ENCODE measurements around the gene GTF3C4. TPM values are rescaled to one million over a fixed set of nuclear protein-coding genes. Genes with fewer than 3 reads are reported as not detected.

GTF3C4 gene
- total and polyA plus RNA-seq, 2 of the 8 experiments (the other 6 are each of a cell fraction or from before 2014, with no cell fraction given) = 6.8 to 39.2 TPM

DNA sequence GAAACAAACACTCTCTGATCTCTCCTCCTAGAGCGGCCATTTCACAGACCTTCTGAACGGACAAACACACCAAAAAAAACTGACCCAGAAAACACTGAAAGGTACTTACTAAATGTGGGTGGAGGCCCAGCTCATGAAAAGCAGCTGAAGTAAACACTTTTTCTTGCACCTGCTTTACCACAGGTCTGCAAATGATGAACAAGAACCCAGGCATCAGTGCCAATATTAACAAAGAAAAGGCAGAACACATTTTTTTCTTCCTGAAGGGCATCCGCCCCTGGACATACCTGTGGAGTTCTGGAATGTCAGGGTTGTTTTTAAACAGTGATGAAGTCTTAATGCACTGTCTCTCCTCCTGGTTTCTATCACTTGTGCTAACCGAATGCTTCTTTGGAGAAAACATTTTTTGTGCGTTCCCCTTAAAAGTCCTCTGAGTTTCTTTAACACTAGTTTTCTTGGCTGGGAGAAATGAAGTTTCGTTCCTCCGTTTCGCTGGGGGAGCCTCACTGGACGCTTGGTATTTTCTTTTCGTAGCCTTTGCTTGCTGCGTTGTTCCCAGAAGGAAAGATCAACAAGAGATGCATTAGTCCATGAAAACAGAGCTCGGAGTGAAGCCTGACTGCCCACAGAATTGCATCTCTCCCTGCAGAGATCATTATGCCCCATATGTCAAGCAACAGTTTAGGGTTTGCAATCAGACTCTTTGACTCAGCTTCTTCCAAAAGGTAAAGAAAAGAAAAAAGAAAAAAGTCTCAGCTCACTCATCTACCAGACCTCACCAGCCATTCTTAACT lies 7.9 kb upstream of the GTF3C4 start:
- Histone ChIP-seq H3K79me2 (ENCODE audit: control insufficient read depth in 1 of 2, insufficient read depth in 2 of 2, low read length in 2 of 2) (peaks cover 5 to 59% of the 10 kb centered on the region in 2 experiments; a peak in 3 of 4 replicates), H3K36me3 (ENCODE audit: control insufficient read depth in 2 of 4, insufficient read depth in 4 of 4, low read length in 3 of 4) (peaks cover 5 to 41% (median 24%) of the 10 kb centered on the region in 4 experiments), H3K4me3 (ENCODE audit: extremely low read depth in 1 of 4, insufficient read depth in 2 of 4, low read depth in 3 of 4, low read length in 4 of 4) (peak overlapping the region in 1 of 4 experiments; percentile 11; a peak in 1 of 8 replicates), H3K9ac (replicated peaks in 1 of 4; ENCODE audit: extremely low read depth in 1 of 4, low read depth in 3 of 4, low read length in 3 of 4) (no peak overlapping the region), H2BK20ac (ENCODE audit: low read length) (no peak overlapping the region), H3K4me1 (replicated peaks in 1 of 4; ENCODE audit: control insufficient read depth in 3 of 4, insufficient read depth in 4 of 4, low read length in 3 of 4) (peaks cover 2 to 6% (median 5%) of the 10 kb centered on the region in 4 experiments; a peak in 5 of 7 replicates), H3K27ac (ENCODE audit: low read depth, low read length) (no peak overlapping the region), H2BK12ac (ENCODE audit: low read depth, low read length) (no peak overlapping the region), H4K20me1 (replicated peaks in 1 of 2; ENCODE audit: control insufficient read depth in 1 of 2, insufficient read depth in 2 of 2, low read length in 2 of 2) (peaks cover 2 to 6% of the 10 kb centered on the region in 2 experiments), H3K27me3 (replicated peaks in 1 of 4; ENCODE audit: control insufficient read depth in 3 of 4, extremely low read depth in 1 of 4, insufficient read depth in 3 of 4, low read length in 3 of 4) (no peaks in the 10 kb centered on the region), H2BK5ac (ENCODE audit: low read depth, low read length) (no peak overlapping the region; the same call in 1 of the 2 replicates), H3K18ac (ENCODE audit: extremely low read depth, low read length) (no peak overlapping the region), H3K14ac (ENCODE audit: insufficient read length) (no peak overlapping the region), H3K4ac (replicated peaks; ENCODE audit: insufficient read length, low read depth, low read length) (no peak overlapping the region), H3K23me2 (ENCODE audit: low read depth, low read length) (no peaks in the 10 kb centered on the region), H4K8ac (ENCODE audit: extremely low read depth, insufficient read depth, low read length) (no peak overlapping the region), H2BK15ac (ENCODE audit: low read length) (no peak overlapping the region), H4K91ac (replicated peaks; ENCODE audit: insufficient read length, low read length) (no peak overlapping the region), H3K23ac (ENCODE audit: insufficient read length) (no peak overlapping the region), H2BK120ac (replicated peaks; ENCODE audit: low read depth, low read length) (no peak overlapping the region), H3K9me3 (ENCODE audit: insufficient read depth in 2 of 2, low read depth in 1 of 2, low read length in 1 of 2) (no peaks in the 10 kb centered on the region), H4K5ac (ENCODE audit: insufficient read length, low read depth, low read length) (no peak overlapping the region), H3K56ac (replicated peaks; ENCODE audit: insufficient read length, low read depth, low read length) (no peak overlapping the region), H2AK5ac (ENCODE audit: low read depth, low read length) (no peak overlapping the region), H3K4me2 (ENCODE audit: insufficient read depth in 1 of 2, low read depth in 2 of 2, low read length in 2 of 2) (peak overlapping the region; percentile 42 to 59; a peak in 3 of 4 replicates), H3K79me1 (ENCODE audit: low read depth, low read length) (peaks cover 8% of the 10 kb centered on the region), H2AFZ (ENCODE audit: low read length) (no peak overlapping the region)
- FAIRE-seq (no peak), DNase-seq (ENCODE audit: low read depth in 1 of 2, low spot score in 2 of 2) (no peak)
- CTCF ChIA-PET (ENCODE audit: partially characterized antibody) = interaction anchor here (1.0 to 1.9 kb wide), 2 partner anchors 11 to 19 kb away, joined by 3 to 5 read pairs; no protein-coding TSS in a partner anchor
- POLR2A ChIA-PET (ENCODE audit: partially characterized antibody) = interaction anchor here (0.7 to 1.6 kb wide), 3 partner anchors 8 to 9 kb away, joined by 4 read pairs; partner anchors contain the start of genes DDX31 and GTF3C4
- WGBS, 2 experiments (ENCODE audit: extremely low coverage in 1 of 2, insufficient coverage in 1 of 2, insufficient read length in 1 of 2, insufficient replicate concordance in 2 of 2, low coverage in 1 of 2, low lambda C conversion rate in 2 of 2, missing lambda C conversion rate in 1 of 2) = 84% methylated on average over 12 of the region's 12 CpGs; no CpG with 5 or more reads in 1 of the 2 experiments
- no peak for TF ChIP-seq YY1 (IDR thresholded peaks at IDR 0.05; ENCODE audit: low read depth, low read length)
- no peak for TF ChIP-seq TBP (IDR thresholded peaks at IDR 0.05; ENCODE audit: low read depth, low read length)
- TF ChIP-seq JUN (IDR thresholded peaks at IDR 0.05; ENCODE audit: low read depth, low read length) = no peak

Data from H1 (cell line).